Activated CD8-positive, alpha-beta memory T cell treated with anti-CD3 and anti-CD28 coated beads, Interleukin-2, amount 50 U/mL, for 48 hours (primary cell): ENCODE results near the gene CAPN6.

ENCODE experiments used
- DNase-seq: peaks from one replicate; pipeline ENCODE4 v3.0.0-alpha.2; 2020

Gene CAPN6

GRCh38 chrX:111199505-111199904 is 70.8 kb downstream of the CAPN6 start:
- no peak for DNase-seq
